HG03060 (cell line): ENCODE measurements around the gene TGFBRAP1.

Experiments
- ATAC-seq: cut with Tn5 transposase; IDR thresholded peaks from one replicate; pipeline ENCODE4 v1.9.1; 2021; ENCODE audit warnings: low read depth, moderate number of reproducible peaks; ENCODE audit not compliant: unreplicated experiment

The TGFBRAP1 gene

GRCh38 chr2:105321875-105322646 is 7.5 kb downstream of the TGFBRAP1 start:
- no peak for ATAC-seq

DNA sequence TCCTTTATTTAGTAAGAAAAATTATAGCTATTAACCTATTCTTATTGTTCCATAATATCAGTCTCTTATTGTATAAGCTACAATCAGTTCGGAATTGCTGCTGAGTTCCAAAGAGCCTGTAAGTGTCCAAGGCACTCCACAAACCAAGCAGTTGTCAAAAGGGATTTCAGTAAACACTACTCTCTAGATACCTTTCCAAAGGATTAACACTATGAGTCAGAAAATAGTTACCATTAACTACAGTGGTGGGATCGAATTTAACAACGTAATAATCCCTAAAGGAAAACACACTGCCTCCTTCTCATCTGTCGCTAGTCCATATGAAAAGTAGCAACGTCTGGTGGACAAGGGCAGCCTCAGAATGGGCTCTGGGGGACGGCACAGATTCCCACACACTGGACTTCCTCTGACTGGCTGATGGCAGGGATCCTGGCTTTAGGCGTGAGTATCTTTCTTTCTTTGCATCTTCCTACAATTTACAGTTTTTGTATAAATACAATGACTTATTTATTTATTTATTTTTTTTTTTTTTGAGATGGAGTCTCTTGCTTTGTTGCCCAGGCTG is 8.8 kb downstream of the TGFBRAP1 start:
- no peak for ATAC-seq

GRCh38 chr2:105317937-105318336 is 11.6 kb downstream of the TGFBRAP1 start:
- ATAC-seq = no peak

- ATAC-seq = peak; percentile 41
These were observed 14.2 kb downstream of the TGFBRAP1 start for GRCh38 chr2:105315314-105315713.

DNA sequence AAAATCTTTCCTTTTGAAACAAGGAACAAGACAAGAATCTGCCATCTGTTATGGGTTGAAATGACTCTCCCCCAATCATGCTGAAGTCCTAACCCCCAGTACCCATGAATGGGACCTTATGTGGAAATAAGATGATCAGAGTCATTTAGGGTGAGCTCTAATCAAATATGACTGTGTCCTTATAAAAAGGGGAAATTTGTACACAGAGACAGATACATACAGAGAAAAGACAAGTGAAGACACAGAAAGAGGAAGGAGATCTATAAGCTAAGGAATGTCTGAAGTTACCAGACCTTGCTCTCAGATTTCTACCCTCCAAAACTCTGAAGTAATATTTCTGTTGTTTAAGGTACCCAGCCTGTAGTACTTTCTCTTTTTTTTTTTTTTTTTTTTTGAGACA is 15.7 kb downstream of the TGFBRAP1 start:
- ATAC-seq = peak; percentile 32

GRCh38 chr2:105309147-105309545 is 20.4 kb downstream of the TGFBRAP1 start:
- ATAC-seq = peak; percentile 47

DNA sequence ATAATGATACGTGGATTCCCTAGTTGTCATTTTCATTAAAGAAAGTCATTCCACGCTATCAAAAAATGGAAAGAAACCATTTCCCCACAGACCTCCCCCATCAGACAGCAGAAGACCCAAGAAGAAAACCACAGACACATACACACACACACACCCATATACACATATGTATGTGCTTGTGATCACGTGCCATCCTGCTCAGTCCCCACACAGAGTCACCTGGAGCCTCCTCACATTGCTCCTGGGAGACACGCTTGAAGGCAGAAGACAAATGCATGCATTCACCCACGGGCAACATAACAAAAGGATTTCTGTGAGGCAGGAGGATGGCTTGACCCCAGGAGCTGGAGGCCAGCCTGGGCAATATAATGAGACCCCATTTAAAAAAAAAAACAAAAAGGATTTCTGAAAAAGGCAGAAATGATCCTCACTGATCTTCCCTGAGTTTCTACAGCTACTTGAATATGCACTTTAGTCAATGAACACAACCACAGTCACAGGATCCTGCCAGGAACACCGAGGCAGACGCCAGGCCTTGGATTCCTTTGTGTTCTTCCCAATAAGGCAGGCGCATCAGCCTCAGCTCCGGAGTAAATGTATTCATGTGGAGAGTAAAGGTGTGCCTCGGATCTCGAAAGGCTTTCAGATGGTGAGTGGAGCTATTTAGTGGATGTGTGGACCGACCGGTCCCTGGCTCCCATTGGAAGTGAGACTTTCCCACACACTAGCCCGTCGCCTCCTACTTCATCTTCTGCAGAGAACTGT is 21.0 kb downstream of the TGFBRAP1 start:
- no peak for ATAC-seq

- no peak for ATAC-seq
These were observed 21.6 kb downstream of the TGFBRAP1 start for GRCh38 chr2:105307962-105308361.

DNA sequence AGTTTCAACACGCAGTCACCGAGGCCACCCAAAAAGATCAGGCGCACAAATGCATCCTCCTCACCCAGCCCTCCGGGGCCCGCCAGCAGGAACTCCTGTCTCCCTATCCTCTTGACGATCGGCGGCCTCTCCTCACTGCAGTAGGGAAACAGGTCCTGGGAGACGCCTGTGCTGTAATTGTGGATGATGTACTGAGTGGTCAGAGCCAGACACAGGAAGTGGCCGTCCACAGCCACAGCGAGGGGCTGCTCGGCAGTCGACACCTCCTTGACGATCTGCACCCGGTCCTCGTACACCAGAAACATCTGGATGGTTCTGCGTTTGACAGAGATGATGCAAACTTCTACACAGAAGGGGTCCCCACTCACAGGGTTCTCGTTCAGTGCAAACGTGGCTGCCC is 22.0 kb downstream of the TGFBRAP1 start:
- no peak for ATAC-seq

- ATAC-seq = no peak
These were observed 22.4 kb downstream of the TGFBRAP1 start for GRCh38 chr2:105307146-105307545.

DNA sequence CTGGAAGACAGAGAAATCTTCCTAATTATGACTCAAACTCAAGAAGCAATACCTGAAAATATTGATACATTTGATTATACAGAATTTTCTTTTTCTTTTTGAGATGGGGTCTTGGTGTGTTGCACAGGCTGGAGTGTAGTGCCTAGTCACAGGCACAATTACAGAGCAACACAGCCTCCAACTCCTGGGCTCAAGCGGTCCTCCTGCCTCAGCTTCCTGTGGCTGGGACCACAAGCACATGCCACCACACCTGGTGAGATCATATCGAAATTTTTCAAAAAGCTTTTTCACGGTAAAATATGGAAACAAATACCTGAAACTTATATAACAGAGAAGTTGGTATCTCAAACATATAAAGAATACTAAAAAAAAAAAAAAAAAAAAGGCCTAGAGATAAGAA is 27.9 kb downstream of the TGFBRAP1 start:
- ATAC-seq = no peak

GRCh38 chr2:105299290-105299689 is 30.2 kb downstream of the TGFBRAP1 start:
- ATAC-seq = no peak

GRCh38 chr2:105298017-105298416 is 31.5 kb downstream of the TGFBRAP1 start:
- ATAC-seq = no peak

DNA sequence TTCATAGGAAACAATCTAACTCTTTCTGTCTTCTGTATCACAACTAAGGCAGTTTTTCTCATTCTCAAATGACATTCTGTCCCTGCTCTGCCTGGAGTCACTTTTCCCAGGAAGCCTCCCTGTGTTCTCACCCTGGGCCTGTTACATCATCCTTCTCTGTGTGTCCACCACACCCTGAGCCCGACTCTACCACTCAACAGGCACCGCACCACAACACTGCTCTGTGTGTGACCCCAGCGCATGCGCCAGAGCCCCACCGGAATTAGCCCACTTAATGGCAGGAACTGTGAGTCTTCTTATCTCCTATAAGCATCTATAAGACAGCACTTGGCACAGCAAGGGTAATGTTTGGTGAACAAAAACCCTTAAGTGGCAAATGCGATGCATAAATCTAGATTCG is 32.3 kb downstream of the TGFBRAP1 start:
- no peak for ATAC-seq

GRCh38 chr2:105296017-105296611 is 33.4 kb downstream of the TGFBRAP1 start:
- no peak for ATAC-seq

- no peak for ATAC-seq
These were observed 34.6 kb downstream of the TGFBRAP1 start for GRCh38 chr2:105294844-105295481.

- no peak for ATAC-seq
These were observed 35.5 kb downstream of the TGFBRAP1 start for GRCh38 chr2:105294046-105294445.

DNA sequence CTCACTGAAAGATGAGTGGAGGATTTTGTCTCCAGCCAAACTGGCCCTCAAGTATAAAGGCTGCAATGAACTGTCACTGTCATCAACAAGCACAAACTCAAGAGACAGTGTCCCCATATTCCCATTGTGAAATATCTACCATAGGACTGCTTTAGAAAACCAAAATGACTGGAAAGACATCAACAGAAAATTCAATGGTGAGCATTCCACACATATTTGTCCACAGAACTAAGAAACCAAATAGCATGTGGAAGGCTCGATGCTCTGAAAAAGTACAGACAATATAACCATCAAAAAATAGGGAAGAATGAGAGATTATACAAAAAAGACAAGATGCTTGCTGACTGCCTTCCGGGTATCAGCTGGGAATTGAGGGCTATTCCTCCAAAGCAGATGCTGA is 37.6 kb downstream of the TGFBRAP1 start:
- ATAC-seq = no peak

DNA sequence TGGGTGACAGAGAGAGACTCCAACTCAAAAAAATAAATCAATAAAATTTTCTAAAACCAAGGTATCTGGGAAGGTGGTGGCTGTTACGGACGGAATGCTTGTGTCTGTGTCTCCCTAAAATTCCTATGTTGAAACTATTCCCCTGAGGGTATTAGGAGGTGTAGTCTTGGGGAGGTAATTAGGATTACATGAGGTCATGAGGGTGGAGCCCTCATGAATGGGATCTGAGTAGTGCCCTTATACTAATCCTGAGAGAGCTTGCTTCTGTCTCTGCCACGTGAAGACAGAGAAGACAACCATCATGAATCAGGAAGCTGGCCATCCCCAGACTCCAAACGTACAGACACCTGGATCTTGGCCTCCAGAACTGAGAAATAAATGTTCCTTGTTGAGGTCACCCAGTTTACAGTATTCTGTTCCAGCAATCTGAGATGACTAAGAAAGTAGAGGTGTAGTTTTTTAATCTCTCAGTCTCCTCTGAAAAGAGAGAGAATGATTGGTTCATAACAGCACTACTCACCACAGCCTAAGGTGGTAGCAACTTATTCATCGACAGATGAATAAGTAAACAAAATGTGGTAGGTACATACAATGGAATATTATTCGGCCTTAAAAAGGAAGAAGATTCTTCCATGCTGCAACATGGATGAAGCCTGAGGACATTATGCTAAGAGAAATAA is 38.4 kb downstream of the TGFBRAP1 start:
- ATAC-seq = no peak

DNA sequence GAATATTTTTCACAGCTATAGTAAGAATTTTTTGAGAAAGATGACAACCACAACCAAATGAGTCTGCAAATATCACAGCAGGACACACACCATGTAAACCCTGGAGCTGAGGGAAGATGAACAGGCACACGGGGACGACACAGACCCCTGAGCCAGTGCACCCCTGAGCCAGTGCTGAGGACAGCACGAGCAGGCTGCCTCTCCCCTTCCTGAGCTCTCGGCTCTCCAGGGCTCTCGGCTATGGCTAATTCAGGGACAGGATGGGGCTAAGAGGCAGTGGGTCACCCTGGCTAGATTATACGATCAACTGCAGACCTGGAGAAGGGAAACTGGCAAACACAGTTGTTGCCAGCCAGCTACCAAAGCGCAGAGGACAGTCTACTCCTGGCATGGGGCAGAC is 41.4 kb downstream of the TGFBRAP1 start:
- no peak for ATAC-seq
